Heart left ventricle (tissue), 16 donors: ENCODE data around the gene SMOC2. TPM values are rescaled to one million over a fixed set of nuclear protein-coding genes. Genes with fewer than 3 reads are reported as not detected.

Experiments used
- ATAC-seq, 4 donors: fragments of 200-7000 bp; cut with Tn5 transposase; one replicate each; pipeline ENCODE4 v1.9.1; 2020 to 2022; ENCODE audit warnings: moderate library complexity in 4 of 4, mild to moderate bottlenecking in 3 of 4, moderate number of reproducible peaks in 1 of 4
- DNase-seq, 5 donors: peaks; one replicate each; pipeline ENCODE4 v3.0.0-alpha.2; 2020
- H3K27ac ChIP-seq, 12 donors: fragments of 200-600 bp; sonication (generic) in 4 of 12; one replicate each; pipeline versions ENCODE4 v1.5.0 to v1.8.0; 2016 to 2022; ENCODE audit warnings: mild to moderate bottlenecking in 2 of 12
- H3K27me3 ChIP-seq, 9 donors: fragments of 200-600 bp; sonication (generic) in 2 of 9; one replicate each; pipeline versions ENCODE4 v1.5.1 to v1.8.0; 2016 to 2022; ENCODE audit warnings: mild to moderate bottlenecking in 3 of 9
- H3K36me3 ChIP-seq, 9 donors: fragments of 200-600 bp; sonication (generic) in 2 of 9; one replicate each; pipeline versions ENCODE4 v1.5.0 to v1.8.0; 2018 to 2022; ENCODE audit warnings: mild to moderate bottlenecking in 2 of 9
- H3K4me1 ChIP-seq, 12 donors: fragments of 200-600 bp; sonication (generic) in 4 of 12; one replicate each; pipeline versions ENCODE4 v1.5.0 to v1.8.0; 2016 to 2022; ENCODE audit warnings: mild to moderate bottlenecking in 3 of 12
- H3K4me3 ChIP-seq, 12 donors: fragments of 200-600 bp; sonication (generic) in 4 of 12; one replicate each; pipeline versions ENCODE4 v1.5.0 to v1.8.0; 2017 to 2022; ENCODE audit warnings: mild to moderate bottlenecking in 9 of 12, moderate library complexity in 4 of 12
- H3K9me3 ChIP-seq, 12 donors: fragments of 200-600 bp; sonication (generic) in 4 of 12; one replicate each; pipeline versions ENCODE4 v1.5.0 to v1.8.0; 2016 to 2022; ENCODE audit warnings: mild to moderate bottlenecking in 1 of 12
- CTCF ChIP-seq, 12 donors: fragments of 200-600 bp; sonication (generic) in 4 of 12; IDR thresholded peaks; one replicate each; pipeline versions ENCODE4 v1.5.0 to v1.8.0; 2018 to 2022; ENCODE audit warnings: antibody characterized with exemption in 12 of 12, mild to moderate bottlenecking in 5 of 12
- POLR2A ChIP-seq, 2 donors: fragments of 450-650 bp; IDR thresholded peaks; one replicate each; pipeline ENCODE4 v1.6.1; 2017; ENCODE audit warnings: antibody characterized with exemption in 2 of 2, mild to moderate bottlenecking in 2 of 2, moderate library complexity in 2 of 2
- WGBS, 4 donors: extraction: QIAGEN DNeasy Blood & Tissue Kit in 2 of 4; methylation state at CpG; one replicate each; pipeline versions ENCODE4 v1.1.5 to v1.1.7; 2013 to 2018; 5-methylcytosine and 5-hydroxymethylcytosine counted together
- intact Hi-C, 10 donors: fragments of 100-400 bp; cut with DNase I; formaldehyde crosslinking; loops; one replicate each; pipeline versions ENCODE4 v1.11.1 to v1.14.2; 2022
- polyA plus RNA-seq, 2 donors: library from polyadenylated mRNA; stranded (reverse); fragments of 200-250 nt; gene quantifications; one replicate each; pipeline ENCODE4 v1.2.3, GENCODE V29; 2013
- total RNA-seq, 9 donors: library from RNA; depleted of rRNA in 2 of 9; stranded (reverse); fragments of >200 nt in 2 of 9; fragmentation: NEBNext Ultra II Directional in 3 of 9; extraction: Animal tissue kit (Norgen Biotek cat#: 25700) in 3 of 9; gene quantifications; one replicate each; pipeline versions ENCODE4 v1.1.0 to v1.2.4, GENCODE V29; 2016 to 2023
- donor health status: ischemic (EF 13 %, LVEDD 7.1; RV severe dilation, severe dysfunction).
- donor health status: healthy with polysubstance abuse.
- donor health status: DM: no; HTN: yes; CAD: no.
- donor health status: DM: no; HTN: no; CAD: no.
- donor health status: ischemic (EF 25% LVEDD 6.9; RV normal size, moderate dysfunction).
- donor health status: ischemic (EF 25% LVEDD 5.7; RV mildly dilated, moderate dysfunction).
- donor health status: healthy.
- donor health status: DM: yes; HTN: yes; CAD: no.
- donor health status: ischemic (EF 35%, LVEDD 5.7; RV mildly dilated, moderate dysfunction).
- donor health status: nonischemic (EF 11% LVEDD 7.7; RV severe dilation, severe dysfunction).
- donor health status: DM: yes; HTN: yes; CAD: no.
- donor health status: PGD.
- donor health status: ischemic (EF 29% LVEDD 5.4; RV normal size, mild dysfunction).
- donor health status: nonischemic (EF 23%, LVEDD 6.1; RV moderate dilation, normal function).

Gene SMOC2
- total and polyA plus RNA-seq, 11 donors = 5.9 to 44.2 (median 15.7) TPM

GRCh38 chr6:168596344-168596743, 155.4 kb downstream of the SMOC2 start:
- no peaks in the 10 kb centered on the region for H3K4me1 ChIP-seq
- H3K27ac ChIP-seq = no peak overlapping the region
- 75 to 89% (median 77%) methylated on average over 11 of the region's 11 CpGs for WGBS, 4 donors
- DNase-seq (no peak), ATAC-seq (no peak)
- intact Hi-C loops = no loop called here
- peaks cover 0 to 5% (median 0%) of the 10 kb centered on the region in 9 donors for H3K36me3 ChIP-seq
- H3K4me3 ChIP-seq = no peak overlapping the region
- no peaks in the 10 kb centered on the region for H3K9me3 ChIP-seq
- H3K27me3 ChIP-seq = peaks cover 0 to 14% (median 0%) of the 10 kb centered on the region in 9 donors
- no peak for TF ChIP-seq CTCF (IDR thresholded peaks at IDR 0.05)
- TF ChIP-seq POLR2A (IDR thresholded peaks at IDR 0.05) = no peak

GRCh38 chr6:168597471-168597875, 156.5 kb downstream of the SMOC2 start:
- no peak overlapping the region for H3K27ac ChIP-seq
- H3K36me3 ChIP-seq = peaks cover 0 to 7% (median 0%) of the 10 kb centered on the region in 9 donors
- H3K4me3 ChIP-seq = no peak overlapping the region
- TF ChIP-seq CTCF (IDR thresholded peaks at IDR 0.05) = no peak
- TF ChIP-seq POLR2A (IDR thresholded peaks at IDR 0.05) = no peak
- H3K27me3 ChIP-seq = peaks cover 0 to 18% (median 0%) of the 10 kb centered on the region in 9 donors
- H3K9me3 ChIP-seq = no peaks in the 10 kb centered on the region
- no peaks in the 10 kb centered on the region for H3K4me1 ChIP-seq
- WGBS, 4 donors = 72 to 88% (median 80%) methylated on average over 8 of the region's 8 CpGs
- DNase-seq (no peak), ATAC-seq (no peak)
- intact Hi-C loops = no loop called here

GRCh38 chr6:168598251-168599117, 157.5 kb downstream of the SMOC2 start:
- WGBS, 4 donors = 83 to 87% (median 85%) methylated on average over 29 to 32 of the region's 32 CpGs
- no peak for DNase-seq
- H3K27me3 ChIP-seq = peaks cover 0 to 20% (median 0%) of the 10 kb centered on the region in 9 donors
- H3K9me3 ChIP-seq = no peaks in the 10 kb centered on the region
- intact Hi-C loops = no loop called here
- ATAC-seq = no peak
- no peak overlapping the region for H3K4me3 ChIP-seq
- H3K4me1 ChIP-seq = no peaks in the 10 kb centered on the region
- H3K27ac ChIP-seq = no peak overlapping the region
- no peak for TF ChIP-seq POLR2A (IDR thresholded peaks at IDR 0.05)
- TF ChIP-seq CTCF (IDR thresholded peaks at IDR 0.05) = no peak
- H3K36me3 ChIP-seq = peaks cover 0 to 7% (median 0%) of the 10 kb centered on the region in 9 donors

GRCh38 chr6:168599118-168599494, 158.1 kb downstream of the SMOC2 start:
- Histone ChIP-seq H3K27ac (no peak overlapping the region), H3K36me3 (peaks cover 0 to 12% (median 0%) of the 10 kb centered on the region in 9 donors), H3K4me1 (no peaks in the 10 kb centered on the region), H3K4me3 (no peak overlapping the region), H3K9me3 (no peaks in the 10 kb centered on the region), H3K27me3 (peaks cover 0 to 23% (median 0%) of the 10 kb centered on the region in 9 donors)
- intact Hi-C loops = no loop called here
- no peak for DNase-seq
- TF ChIP-seq CTCF (IDR thresholded peaks at IDR 0.05) (no peak), POLR2A (IDR thresholded peaks at IDR 0.05) (no peak)
- no peak for ATAC-seq
- WGBS, 4 donors = 77 to 95% (median 82%) methylated on average over 4 of the region's 4 CpGs
